ENCODE data around the gene ZNF334.

DNA sequence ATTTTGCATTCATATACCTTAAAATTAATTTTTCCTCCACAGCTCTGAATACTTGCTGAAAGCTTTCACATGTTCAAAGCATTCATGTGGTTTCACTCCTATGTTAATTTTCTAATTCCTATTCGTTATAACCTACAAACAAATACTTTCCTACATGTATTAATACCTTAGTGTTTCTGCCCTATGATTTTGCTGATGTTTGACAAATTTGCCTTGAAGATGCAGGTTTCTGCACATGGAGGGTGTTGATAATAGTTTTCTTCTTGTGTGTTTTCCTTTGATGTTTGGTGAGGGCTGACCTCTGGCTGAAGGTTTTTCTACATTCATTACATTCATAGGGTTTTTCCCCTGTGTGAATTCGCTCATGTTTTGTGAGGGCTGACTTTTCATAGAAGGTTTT, 57.6 kb downstream of the ZNF334 start:
- TF ChIP-seq POLR2A (IDR thresholded peaks at IDR 0.05; ENCODE audit: low read depth, low read length) (no peak), BHLHE40 (IDR thresholded peaks at IDR 0.05; ENCODE audit: low read depth, low read length) (no peak), CTCF (conservative IDR thresholded peaks at IDR 0.05; ENCODE audit: low read depth, low read length) (no peak), FOS (IDR thresholded peaks at IDR 0.05; ENCODE audit: low read depth, low read length) (no peak)
